Small intestine (tissue), 7 donors: ENCODE results near the gene TMEM163. TPM values are rescaled to one million over a fixed set of nuclear protein-coding genes. Genes with fewer than 3 reads are reported as not detected.

ENCODE experiments used
- DNase-seq, 2 donors: peaks; one replicate each; pipeline versions ENCODE4 v3.0.0 to v3.0.0-alpha.2; 2013
- FAIRE-seq: peaks from 2 replicates; lab custom pipeline; 2012; peaks lifted over from hg19 to GRCh38; lab: Jason Lieb, UNC
- H3K27ac ChIP-seq, 3 donors: one replicate each; pipeline ENCODE4 v1.5.1; 2013; ENCODE audit warnings: low read length in 2 of 3, mild to moderate bottlenecking in 2 of 3, control low read depth in 1 of 3, inconsistent platforms in 1 of 3, low read depth in 1 of 3, moderate library complexity in 1 of 3
- H3K27me3 ChIP-seq, 3 donors: one replicate each; pipeline ENCODE4 v1.6.1; 2013; ENCODE audit warnings: low read length in 3 of 3, inconsistent platforms in 1 of 3; ENCODE audit not compliant: control insufficient read depth in 3 of 3, insufficient read depth in 3 of 3
- H3K36me3 ChIP-seq, 3 donors: one replicate each; pipeline ENCODE4 v1.6.1; 2013; ENCODE audit warnings: low read length in 3 of 3, inconsistent platforms in 1 of 3, low read depth in 1 of 3, mild to moderate bottlenecking in 1 of 3, moderate library complexity in 1 of 3; ENCODE audit not compliant: control insufficient read depth in 3 of 3, insufficient read depth in 2 of 3
- H3K4me1 ChIP-seq, 3 donors: one replicate each; pipeline ENCODE4 v1.6.1; 2013; ENCODE audit warnings: low read length in 2 of 3, inconsistent platforms in 1 of 3, low read depth in 1 of 3, mild to moderate bottlenecking in 1 of 3, moderate library complexity in 1 of 3; ENCODE audit not compliant: control insufficient read depth in 3 of 3, insufficient read depth in 2 of 3
- H3K4me3 ChIP-seq, 3 donors: one replicate each; pipeline ENCODE4 v1.5.1; 2013; ENCODE audit warnings: low read length in 3 of 3, control low read depth in 1 of 3, inconsistent platforms in 1 of 3, low read depth in 1 of 3, mild to moderate bottlenecking in 1 of 3, moderate library complexity in 1 of 3
- H3K9me3 ChIP-seq, 2 donors: one replicate each; pipeline ENCODE4 v1.6.1; 2013; ENCODE audit warnings: low read depth in 1 of 2, low read length in 1 of 2; ENCODE audit not compliant: control insufficient read depth in 2 of 2, insufficient read depth in 1 of 2
- WGBS, 3 donors: extraction: QIAGEN DNeasy Blood & Tissue Kit; methylation state at CpG; one replicate each; pipeline ENCODE4 v1.1.7; 2013; 5-methylcytosine and 5-hydroxymethylcytosine counted together
- polyA plus RNA-seq, 4 donors: library from polyadenylated mRNA; stranded (reverse) in 3 of 4; unstranded in 1 of 4; fragments of 200-250 nt in 3 of 4; fragments of 120-200 nt in 1 of 4; gene quantifications; one replicate each; pipeline versions ENCODE4 v1.2.1 to v1.2.3, GENCODE V29; 2013
- donor health status: healthy with polysubstance abuse.
- donor health status: control.
- donor health status: control.
- donor health status: Bipolar disorder and iron deficiency.
- donor health status: healthy.

TMEM163 gene
- polyA plus RNA-seq, 4 donors = 0.13 to 0.57 (median 0.38) TPM

DNA sequence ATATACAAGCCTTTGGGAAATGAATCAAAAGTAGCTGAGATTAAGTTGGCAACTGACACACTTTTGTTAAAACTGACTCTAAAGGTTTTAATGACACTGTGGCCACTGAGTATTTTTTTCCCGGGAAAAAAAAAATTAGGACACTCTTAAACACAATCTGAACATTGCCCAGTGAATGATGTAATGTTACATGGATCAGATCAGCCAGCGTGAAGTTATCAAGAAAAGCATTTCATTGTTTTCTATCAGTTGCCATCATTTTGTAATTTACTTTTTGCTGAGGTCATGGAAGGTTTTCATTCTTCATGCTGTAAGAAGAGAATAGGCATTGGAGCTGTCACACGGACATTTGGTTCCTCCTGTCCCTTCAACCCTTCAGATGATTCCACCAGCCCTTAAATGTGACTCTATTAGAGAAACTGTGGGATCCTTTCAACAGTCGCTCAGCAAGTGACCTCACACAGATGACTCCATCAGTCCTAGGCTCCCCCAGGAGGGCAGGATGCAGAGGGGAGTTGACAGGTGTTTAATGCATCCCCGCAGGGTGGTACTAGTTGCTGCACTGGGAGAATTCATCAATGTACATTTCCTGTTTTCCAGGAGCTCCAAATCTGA, 300.7 kb downstream of the TMEM163 start:
- FAIRE-seq = no peak
- 57 to 74% (median 63%) methylated on average over 5 of the region's 5 CpGs for WGBS, 3 donors
- DNase-seq = no peak
- H3K27ac ChIP-seq = no peak overlapping the region
- H3K4me1 ChIP-seq = peaks cover 0 to 3% (median 0%) of the 10 kb centered on the region in 3 donors
- no peak overlapping the region for H3K4me3 ChIP-seq
- H3K9me3 ChIP-seq = no peaks in the 10 kb centered on the region
- H3K36me3 ChIP-seq = peaks cover 2 to 17% (median 14%) of the 10 kb centered on the region in 3 donors
- no peaks in the 10 kb centered on the region for H3K27me3 ChIP-seq

- no peak overlapping the region for H3K4me3 ChIP-seq
- H3K4me1 ChIP-seq = peaks cover 0 to 3% (median 3%) of the 10 kb centered on the region in 3 donors
- H3K27me3 ChIP-seq = no peaks in the 10 kb centered on the region
- FAIRE-seq (no peak), DNase-seq (peak in 1 of 2 donors; percentile 44)
- peaks cover 2 to 14% (median 10%) of the 10 kb centered on the region in 3 donors for H3K36me3 ChIP-seq
- H3K27ac ChIP-seq = no peak overlapping the region
- no peaks in the 10 kb centered on the region for H3K9me3 ChIP-seq
- WGBS, 3 donors = 32 to 58% (median 43%) methylated on average over 1 of the region's 1 CpG
Measured at GRCh38 chr2:134416637-134417036, 302.2 kb downstream of the TMEM163 start.

DNA sequence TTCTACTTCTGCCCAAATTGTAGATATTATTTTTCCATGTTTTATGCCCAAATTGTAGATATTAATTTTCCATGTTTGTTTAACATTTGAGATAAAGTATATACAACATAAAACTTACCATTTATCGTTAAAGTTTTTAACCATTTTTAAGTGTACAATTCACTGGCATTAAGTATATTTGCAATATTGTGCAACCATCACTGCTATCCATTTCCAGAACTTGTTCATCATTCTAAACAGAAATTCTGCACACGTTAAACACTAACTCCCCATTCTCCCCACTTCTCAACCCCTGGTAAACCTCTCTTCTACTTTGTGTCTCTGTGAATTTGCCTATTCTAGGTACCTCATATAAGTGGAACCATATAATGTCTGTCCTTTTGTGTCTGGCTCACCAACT, 302.8 kb downstream of the TMEM163 start:
- no peaks in the 10 kb centered on the region for H3K27me3 ChIP-seq
- peaks cover 2 to 14% (median 10%) of the 10 kb centered on the region in 3 donors for H3K36me3 ChIP-seq
- WGBS, 3 donors = 80 to 92% (median 89%) methylated on average over 2 of the region's 2 CpGs
- no peak overlapping the region for H3K4me3 ChIP-seq
- H3K27ac ChIP-seq = no peak overlapping the region
- H3K9me3 ChIP-seq = no peaks in the 10 kb centered on the region
- no peak for FAIRE-seq
- no peak for DNase-seq
- peaks cover 0 to 8% (median 3%) of the 10 kb centered on the region in 3 donors for H3K4me1 ChIP-seq

DNA sequence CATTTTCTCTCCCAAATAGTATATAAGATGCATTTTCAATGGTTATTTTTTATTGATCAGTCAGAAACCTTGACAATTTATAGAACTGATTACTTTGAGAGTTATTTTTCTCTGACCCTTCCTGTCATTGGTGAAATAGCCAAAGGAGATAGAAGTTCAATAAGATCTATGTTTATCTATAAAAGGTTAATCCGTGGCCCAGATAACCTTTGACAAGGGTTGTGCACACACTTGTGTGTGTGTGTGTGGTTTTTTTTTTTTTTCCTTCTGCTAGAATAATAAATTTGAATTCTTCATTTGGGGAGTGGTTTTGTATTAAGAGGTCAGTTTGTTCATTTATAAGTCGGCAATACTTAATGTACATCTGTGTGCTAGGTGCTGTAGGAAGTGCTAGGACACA, 304.9 kb downstream of the TMEM163 start:
- H3K36me3 ChIP-seq = peaks cover 0 to 10% (median 10%) of the 10 kb centered on the region in 3 donors
- no peaks in the 10 kb centered on the region for H3K9me3 ChIP-seq
- WGBS, 3 donors = 36 to 68% (median 40%) methylated on average over 2 of the region's 2 CpGs
- FAIRE-seq (no peak), DNase-seq (no peak)
- H3K27me3 ChIP-seq = no peaks in the 10 kb centered on the region
- peaks cover 0 to 12% (median 11%) of the 10 kb centered on the region in 3 donors for H3K4me1 ChIP-seq
- H3K4me3 ChIP-seq = no peak overlapping the region
- H3K27ac ChIP-seq = no peak overlapping the region

DNA sequence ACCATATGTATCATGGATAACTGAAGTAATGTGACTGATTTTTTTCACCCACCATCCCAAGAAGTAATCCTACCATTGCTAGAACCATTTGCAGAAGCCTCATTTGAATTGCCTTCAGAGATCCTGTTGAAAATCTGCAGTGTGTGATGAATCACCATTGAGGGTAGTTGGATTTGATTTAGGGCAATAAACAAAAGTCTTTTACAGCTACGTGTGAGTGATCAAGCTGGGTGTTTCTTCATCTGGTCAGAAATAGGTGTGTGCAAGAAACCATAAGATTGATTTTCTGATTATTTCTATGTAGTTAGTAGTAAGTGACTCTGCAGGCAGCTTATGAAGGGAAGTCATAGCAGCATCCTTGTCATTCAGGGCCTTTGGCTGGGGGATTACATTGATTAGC, 305.4 kb downstream of the TMEM163 start:
- DNase-seq (peak in 1 of 2 donors; percentile 44), FAIRE-seq (no peak)
- H3K36me3 ChIP-seq = peaks cover 0 to 10% (median 6%) of the 10 kb centered on the region in 3 donors
- no peak overlapping the region for H3K4me3 ChIP-seq
- 21 to 63% (median 39%) methylated on average over 1 of the region's 1 CpG for WGBS, 3 donors
- H3K27me3 ChIP-seq = no peaks in the 10 kb centered on the region
- peaks cover 0 to 12% (median 12%) of the 10 kb centered on the region in 3 donors for H3K4me1 ChIP-seq
- no peaks in the 10 kb centered on the region for H3K9me3 ChIP-seq
- no peak overlapping the region for H3K27ac ChIP-seq

GRCh38 chr2:134412639-134412999, 306.2 kb downstream of the TMEM163 start:
- no peak for DNase-seq
- Histone ChIP-seq H3K9me3 (no peaks in the 10 kb centered on the region), H3K27ac (no peak overlapping the region), H3K36me3 (peaks cover 0 to 10% (median 5%) of the 10 kb centered on the region in 3 donors), H3K27me3 (no peaks in the 10 kb centered on the region), H3K4me1 (peaks cover 0 to 12% (median 12%) of the 10 kb centered on the region in 3 donors), H3K4me3 (no peak overlapping the region)
- no peak for FAIRE-seq
- 88 to 90% (median 88%) methylated on average over 8 of the region's 8 CpGs for WGBS, 3 donors

DNA sequence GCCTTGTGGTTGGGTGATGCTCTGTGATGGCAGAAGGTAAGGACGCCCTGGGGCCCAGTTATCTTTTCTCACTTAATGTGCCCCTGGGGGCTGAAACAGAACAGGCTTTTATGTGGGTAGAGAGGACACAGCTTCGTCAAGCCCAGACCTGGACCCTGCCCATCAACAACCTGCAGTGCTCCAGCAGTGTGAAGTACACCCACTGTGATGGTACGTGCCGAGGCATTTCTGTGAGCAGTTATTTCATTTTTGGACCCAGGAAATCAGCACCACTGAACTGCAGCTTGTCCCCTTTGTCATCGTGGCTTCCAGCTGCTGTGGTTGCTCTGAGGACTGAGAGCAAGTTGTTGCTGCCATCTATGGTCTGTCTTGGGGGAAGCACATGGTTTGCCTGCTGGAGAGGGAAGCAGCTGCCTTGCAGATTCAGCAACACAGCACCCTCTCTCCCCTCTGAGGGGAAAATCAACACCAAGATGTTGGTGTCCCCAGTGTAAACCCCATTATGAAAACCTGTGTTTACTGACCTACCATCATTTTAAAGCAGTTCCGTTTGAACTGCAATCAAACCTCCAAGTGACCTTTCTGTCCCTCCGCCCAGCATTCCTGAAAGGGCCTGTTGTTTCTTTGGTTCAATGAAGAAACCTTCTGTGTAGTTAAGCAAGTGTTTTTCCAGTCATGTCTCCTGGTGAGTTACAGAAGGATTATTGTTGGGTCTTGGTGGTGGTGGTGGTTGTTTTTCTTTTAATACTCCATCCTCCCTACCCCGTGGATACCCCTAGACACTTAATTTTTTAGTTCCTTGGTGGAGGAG, 306.8 kb downstream of the TMEM163 start:
- FAIRE-seq = no peak
- peak overlapping the region in 1 of 3 donors; percentile 12 for H3K27ac ChIP-seq
- no peak overlapping the region for H3K4me3 ChIP-seq
- peaks cover 0 to 12% (median 12%) of the 10 kb centered on the region in 3 donors for H3K4me1 ChIP-seq
- WGBS, 3 donors = 35 to 41% (median 40%) methylated on average over 8 of the region's 8 CpGs
- H3K36me3 ChIP-seq = peaks cover 0 to 11% (median 6%) of the 10 kb centered on the region in 3 donors
- no peaks in the 10 kb centered on the region for H3K9me3 ChIP-seq
- peak; percentile 78 to 82 for DNase-seq
- H3K27me3 ChIP-seq = no peaks in the 10 kb centered on the region

GRCh38 chr2:134411279-134411827, 307.4 kb downstream of the TMEM163 start:
- WGBS, 3 donors = 57 to 65% (median 58%) methylated on average over 6 of the region's 6 CpGs
- Histone ChIP-seq H3K27ac (peak overlapping the region in 1 of 3 donors; percentile 12), H3K4me3 (no peak overlapping the region), H3K36me3 (peaks cover 0 to 12% (median 11%) of the 10 kb centered on the region in 3 donors), H3K9me3 (no peaks in the 10 kb centered on the region), H3K4me1 (peaks cover 0 to 12% (median 12%) of the 10 kb centered on the region in 3 donors), H3K27me3 (no peaks in the 10 kb centered on the region)
- FAIRE-seq (no peak), DNase-seq (no peak)
